ENCODE data around the gene MAD2L2. TPM values are rescaled to one million over a fixed set of nuclear protein-coding genes. Genes with fewer than 3 reads are reported as not detected.

Gene MAD2L2
- total RNA-seq, 1 donor: 20.6 TPM

DNA sequence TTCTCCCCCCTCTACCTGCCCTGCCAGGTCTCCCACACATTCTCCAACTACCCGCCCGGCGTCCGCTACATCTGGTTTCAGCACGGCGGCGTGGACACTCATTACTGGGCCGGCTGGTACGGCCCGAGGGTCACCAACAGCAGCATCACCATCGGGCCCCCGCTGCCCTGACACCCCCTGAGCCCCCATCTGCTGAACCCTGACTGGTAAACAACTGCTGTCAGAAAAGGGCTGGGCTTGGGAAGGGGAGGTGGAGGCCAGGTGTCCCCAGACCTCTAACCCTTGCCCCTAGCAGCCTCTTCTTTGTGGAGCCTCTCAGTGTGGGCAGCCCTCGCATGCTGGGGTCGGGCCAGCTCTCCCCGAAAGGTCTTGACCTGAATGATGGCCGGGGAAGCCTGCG lies 19.8 kb downstream of the MAD2L2 start:
- no peaks in the 10 kb centered on the region for H4K20me1 ChIP-seq (ENCODE audit: insufficient read depth, low read length)

DNA sequence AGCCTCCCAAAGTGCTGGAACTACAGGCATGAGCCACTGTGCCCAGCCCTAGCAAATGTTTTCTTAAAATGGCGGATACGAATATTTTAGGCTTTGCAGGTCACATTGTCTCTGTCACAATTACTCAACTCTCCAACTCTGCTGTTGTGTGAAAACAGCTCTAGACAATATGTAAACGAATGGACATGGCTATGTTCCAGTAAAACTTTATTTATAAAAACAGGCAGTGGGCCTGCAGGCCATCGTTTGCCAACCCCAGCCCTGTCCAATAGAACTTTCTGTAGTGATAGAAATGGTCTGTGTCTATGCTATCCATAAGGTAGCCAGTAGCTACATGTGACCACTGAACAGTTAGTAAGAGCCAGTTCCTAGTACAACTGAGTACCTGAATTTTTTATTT lies 21.2 kb downstream of the MAD2L2 start:
- Histone ChIP-seq H2AFZ (ENCODE audit: low read length) (no peak overlapping the region), H4K20me1 (ENCODE audit: insufficient read depth, low read length) (no peaks in the 10 kb centered on the region), H3K4me1 (ENCODE audit: insufficient read depth, low read length) (no peaks in the 10 kb centered on the region), H3K36me3 (ENCODE audit: insufficient read depth, low read length) (no peaks in the 10 kb centered on the region), H3K4me2 (ENCODE audit: insufficient read depth, low read length) (no peak overlapping the region), H3K27ac (ENCODE audit: low read depth, low read length) (no peak overlapping the region), H3K79me2 (ENCODE audit: insufficient read depth, low read length) (no peaks in the 10 kb centered on the region), H3K9me3 (ENCODE audit: low read depth, low read length) (no peaks in the 10 kb centered on the region), H3K27me3 (ENCODE audit: insufficient read depth, low read length) (no peaks in the 10 kb centered on the region), H3K4me3 (ENCODE audit: insufficient read depth, low read length) (no peak overlapping the region)
- DNase-seq (ENCODE audit: insufficient read length, low spot score, missing footprints): no peak
- TF ChIP-seq, protein P1, sequence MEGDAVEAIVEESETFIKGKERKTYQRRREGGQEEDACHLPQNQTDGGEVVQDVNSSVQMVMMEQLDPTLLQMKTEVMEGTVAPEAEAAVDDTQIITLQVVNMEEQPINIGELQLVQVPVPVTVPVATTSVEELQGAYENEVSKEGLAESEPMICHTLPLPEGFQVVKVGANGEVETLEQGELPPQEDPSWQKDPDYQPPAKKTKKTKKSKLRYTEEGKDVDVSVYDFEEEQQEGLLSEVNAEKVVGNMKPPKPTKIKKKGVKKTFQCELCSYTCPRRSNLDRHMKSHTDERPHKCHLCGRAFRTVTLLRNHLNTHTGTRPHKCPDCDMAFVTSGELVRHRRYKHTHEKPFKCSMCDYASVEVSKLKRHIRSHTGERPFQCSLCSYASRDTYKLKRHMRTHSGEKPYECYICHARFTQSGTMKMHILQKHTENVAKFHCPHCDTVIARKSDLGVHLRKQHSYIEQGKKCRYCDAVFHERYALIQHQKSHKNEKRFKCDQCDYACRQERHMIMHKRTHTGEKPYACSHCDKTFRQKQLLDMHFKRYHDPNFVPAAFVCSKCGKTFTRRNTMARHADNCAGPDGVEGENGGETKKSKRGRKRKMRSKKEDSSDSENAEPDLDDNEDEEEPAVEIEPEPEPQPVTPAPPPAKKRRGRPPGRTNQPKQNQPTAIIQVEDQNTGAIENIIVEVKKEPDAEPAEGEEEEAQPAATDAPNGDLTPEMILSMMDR (IDR thresholded peaks at IDR 0.05; ENCODE audit: extremely low read depth, low read depth, low read length): no peak

More for the DNA sequence above, 19.8 kb downstream of the MAD2L2 start:
- DNase-seq (ENCODE audit: insufficient read length, low spot score, missing footprints): no peak
- no peaks in the 10 kb centered on the region for H3K9me3 ChIP-seq (ENCODE audit: low read depth, low read length)
- H3K27me3 ChIP-seq (ENCODE audit: insufficient read depth, low read length): no peaks in the 10 kb centered on the region
- TF ChIP-seq, protein P1 (IDR thresholded peaks at IDR 0.05; ENCODE audit: extremely low read depth, low read depth, low read length): no peak
- H3K79me2 ChIP-seq (ENCODE audit: insufficient read depth, low read length): no peaks in the 10 kb centered on the region
- no peak overlapping the region for H2AFZ ChIP-seq (ENCODE audit: low read length)
- no peak overlapping the region for H3K4me2 ChIP-seq (ENCODE audit: insufficient read depth, low read length)
- no peaks in the 10 kb centered on the region for H3K36me3 ChIP-seq (ENCODE audit: insufficient read depth, low read length)
- no peak overlapping the region for H3K4me3 ChIP-seq (ENCODE audit: insufficient read depth, low read length)
- no peak overlapping the region for H3K27ac ChIP-seq (ENCODE audit: low read depth, low read length)
- no peaks in the 10 kb centered on the region for H3K4me1 ChIP-seq (ENCODE audit: insufficient read depth, low read length)

DNA sequence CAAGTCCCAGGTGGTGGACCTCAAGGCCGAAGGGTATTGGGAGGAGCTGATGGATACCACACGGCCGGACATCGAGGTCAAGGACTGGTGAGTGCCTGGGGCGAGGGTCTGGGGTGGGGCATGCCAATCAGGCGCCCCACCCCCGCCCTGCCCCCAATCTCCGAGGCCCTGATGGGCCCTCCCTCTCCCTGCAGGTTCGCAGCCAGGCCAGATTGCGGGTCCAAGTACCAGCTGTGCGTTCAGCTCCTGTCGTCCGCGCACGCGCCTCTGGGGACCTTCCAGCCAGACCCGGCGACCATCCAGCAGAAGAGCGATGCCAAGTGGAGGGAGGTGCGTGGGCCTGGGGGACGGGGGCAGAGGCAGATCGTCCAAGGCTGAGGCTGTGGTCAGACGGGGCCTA lies 22.4 kb downstream of the MAD2L2 start:
- TF ChIP-seq, protein P1 (IDR thresholded peaks at IDR 0.05; ENCODE audit: extremely low read depth, low read depth, low read length): no peak
- Histone ChIP-seq H3K27ac (ENCODE audit: low read depth, low read length) (no peak overlapping the region), H2AFZ (ENCODE audit: low read length) (no peak overlapping the region), H3K27me3 (ENCODE audit: insufficient read depth, low read length) (peaks cover 4% of the 10 kb centered on the region), H3K4me1 (ENCODE audit: insufficient read depth, low read length) (no peaks in the 10 kb centered on the region), H4K20me1 (ENCODE audit: insufficient read depth, low read length) (no peaks in the 10 kb centered on the region), H3K36me3 (ENCODE audit: insufficient read depth, low read length) (no peaks in the 10 kb centered on the region), H3K4me2 (ENCODE audit: insufficient read depth, low read length) (no peak overlapping the region), H3K4me3 (ENCODE audit: insufficient read depth, low read length) (no peak overlapping the region), H3K9me3 (ENCODE audit: low read depth, low read length) (no peaks in the 10 kb centered on the region), H3K79me2 (ENCODE audit: insufficient read depth, low read length) (no peaks in the 10 kb centered on the region)
- DNase-seq (ENCODE audit: insufficient read length, low spot score, missing footprints): peak; percentile 30

DNA sequence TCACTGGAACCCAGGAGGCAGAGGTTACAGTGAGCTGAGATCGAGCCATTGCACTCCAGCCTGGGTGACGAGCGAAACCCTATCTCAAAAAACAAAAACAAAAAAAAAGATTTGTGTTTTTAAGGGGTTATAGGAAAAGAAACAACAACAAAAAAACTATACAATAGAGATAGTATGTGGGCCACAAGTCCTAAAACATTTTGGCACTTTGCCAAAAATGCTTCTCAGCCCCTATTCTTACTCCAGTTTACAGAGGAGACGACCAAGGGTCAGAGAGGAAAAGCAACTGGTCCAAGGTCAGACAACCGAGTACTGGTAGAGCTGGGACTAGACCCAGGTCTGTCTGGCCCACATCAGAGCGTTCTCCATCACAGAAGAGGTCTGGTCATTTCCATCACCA lies 23.3 kb downstream of the MAD2L2 start:
- Histone ChIP-seq H3K36me3 (ENCODE audit: insufficient read depth, low read length) (no peaks in the 10 kb centered on the region), H3K27ac (ENCODE audit: low read depth, low read length) (no peak overlapping the region), H3K4me1 (ENCODE audit: insufficient read depth, low read length) (no peaks in the 10 kb centered on the region), H2AFZ (ENCODE audit: low read length) (no peak overlapping the region), H3K27me3 (ENCODE audit: insufficient read depth, low read length) (peaks cover 7% of the 10 kb centered on the region), H3K79me2 (ENCODE audit: insufficient read depth, low read length) (no peaks in the 10 kb centered on the region), H3K4me3 (ENCODE audit: insufficient read depth, low read length) (no peak overlapping the region), H4K20me1 (ENCODE audit: insufficient read depth, low read length) (no peaks in the 10 kb centered on the region), H3K9me3 (ENCODE audit: low read depth, low read length) (no peaks in the 10 kb centered on the region), H3K4me2 (ENCODE audit: insufficient read depth, low read length) (no peak overlapping the region)
- DNase-seq (ENCODE audit: insufficient read length, low spot score, missing footprints): peak; percentile 80
- TF ChIP-seq, protein P1 (IDR thresholded peaks at IDR 0.05; ENCODE audit: extremely low read depth, low read depth, low read length): no peak
